HepG2 (cell line): Measurements from ENCODE around the gene FBXW10. TPM values are rescaled to one million over a fixed set of nuclear protein-coding genes. Genes with fewer than 3 reads are reported as not detected.
A peak's percentile ranks its signal among the peaks of the same experiment; 100 is the strongest.
"Not testable (repeated sequence)": the region's sequence is repeated elsewhere in the genome, so short reads cannot be mapped to it uniquely, and the experiment has no call there.

Experiments
- ASH2L ChIP-seq: fragments of 300-600, 200-600 bp; sonication (generic); IDR thresholded peaks from 2 replicates; pipeline ENCODE4 v1.7.0; 2017; ENCODE audit warnings: low read depth, mild to moderate bottlenecking, moderate library complexity, mixed read lengths, low read length; ENCODE audit not compliant: insufficient read length
- HCFC1 ChIP-seq: fragments of 150-350 bp; IDR thresholded peaks from 2 replicates; pipeline ENCODE4 v1.6.1; 2014; ENCODE audit warnings: low read depth, low read length
- MAZ ChIP-seq, 2 experiments: sonication (generic) in 1 of 2; formaldehyde crosslinking in 1 of 2; IDR thresholded peaks; 2 replicates each; pipeline versions ENCODE4 v1.5.0 to v1.6.1; 2012 to 2020; ENCODE audit warnings: low read depth in 2 of 2, mild to moderate bottlenecking in 2 of 2, borderline replicate concordance in 1 of 2, improper control_type of control experiment in 1 of 2, low read length in 1 of 2, missing genetic modification reagents in 1 of 2, moderate library complexity in 1 of 2
- RAD21 ChIP-seq: fragments of 450-650 bp; formaldehyde crosslinking; IDR thresholded peaks from 2 replicates; pipeline ENCODE4 v1.5.0; 2020; ENCODE audit warnings: mild to moderate bottlenecking
- REPIN1 ChIP-seq: sonication (generic); formaldehyde crosslinking; IDR thresholded peaks from 2 replicates; pipeline ENCODE4 v1.8.0; 2022; ENCODE audit warnings: missing genetic modification reagents, low read depth, mild to moderate bottlenecking, borderline replicate concordance
- SOX5 ChIP-seq: IDR thresholded peaks from 2 replicates; pipeline ENCODE4 v1.6.1; 2016; ENCODE audit warnings: borderline replicate concordance
- TARDBP ChIP-seq: sonication (generic); formaldehyde crosslinking; IDR thresholded peaks from 2 replicates; pipeline ENCODE4 v1.8.0; 2022; ENCODE audit warnings: mild to moderate bottlenecking, missing genetic modification reagents
- YEATS2 ChIP-seq: sonication (generic); formaldehyde crosslinking; IDR thresholded peaks from 2 replicates; pipeline ENCODE4 v1.4.0; 2020; ENCODE audit warnings: missing genetic modification reagents, borderline replicate concordance
- ZFY ChIP-seq: sonication (generic); formaldehyde crosslinking; IDR thresholded peaks from 2 replicates; pipeline ENCODE4 v1.4.0; 2020; ENCODE audit warnings: missing genetic modification reagents
- ZNF589 ChIP-seq: sonication (generic); formaldehyde crosslinking; conservative IDR thresholded peaks from 2 replicates; pipeline ENCODE4 v1.8.0; 2022; ENCODE audit warnings: mild to moderate bottlenecking, moderate library complexity, missing genetic modification reagents
- polyA plus RNA-seq, 8 experiments: library from polyadenylated mRNA; depleted of rRNA in 3 of 8; stranded (reverse) in 7 of 8; unstranded in 1 of 8; fragments of >200 nt; fragmentation: Illumina TruSeq in 4 of 8; extraction: Trizol in 4 of 8; gene quantifications; 2 replicates each; pipeline versions ENCODE4 v1.2.1 to v1.2.3, GENCODE V29; 2011 to 2016; ENCODE audit warnings: low read depth in 4 of 8, missing spikeins in 1 of 8, mixed read lengths in 1 of 8; ENCODE audit not compliant: insufficient read depth in 1 of 8
- total RNA-seq, 5 experiments: library from RNA; depleted of rRNA; stranded (reverse); fragments of >200 nt; fragmentation: Illumina TruSeq; extraction: Trizol; gene quantifications; 2 replicates each; pipeline ENCODE4 v1.2.3, GENCODE V29; 2016; ENCODE audit warnings: low read depth in 1 of 5
- TF ChIP-seq, protein P1 (sequence below): sonication (generic); formaldehyde crosslinking; IDR thresholded peaks from 2 replicates; pipeline ENCODE4 v1.5.0; 2020; ENCODE audit warnings: mild to moderate bottlenecking, missing genetic modification reagents, borderline replicate concordance
- TF ChIP-seq, protein P2 (sequence below): IDR thresholded peaks from 2 replicates; pipeline ENCODE4 v1.6.1; 2016; ENCODE audit warnings: low read depth, control low read depth
- TF ChIP-seq, protein P3 (sequence below): IDR thresholded peaks from 2 replicates; pipeline ENCODE4 v1.6.1; 2016; ENCODE audit warnings: missing biosample characterization, missing genetic modification reagents, low read depth
- TF ChIP-seq, protein P4 (sequence below): sonication (generic); formaldehyde crosslinking; IDR thresholded peaks from 2 replicates; pipeline ENCODE4 v1.4.0; 2020; ENCODE audit warnings: missing genetic modification reagents, borderline replicate concordance
- TF ChIP-seq, protein P5 (sequence below): sonication (generic); formaldehyde crosslinking; IDR thresholded peaks from 2 replicates; pipeline ENCODE4 v1.5.1; 2020; ENCODE audit warnings: mild to moderate bottlenecking, missing genetic modification reagents

The FBXW10 gene
- total and polyA plus RNA-seq, 2 of the 13 experiments (the other 11 are each of a cell fraction or from before 2014, with no cell fraction given) = 0.04 to 0.17 TPM

DNA sequence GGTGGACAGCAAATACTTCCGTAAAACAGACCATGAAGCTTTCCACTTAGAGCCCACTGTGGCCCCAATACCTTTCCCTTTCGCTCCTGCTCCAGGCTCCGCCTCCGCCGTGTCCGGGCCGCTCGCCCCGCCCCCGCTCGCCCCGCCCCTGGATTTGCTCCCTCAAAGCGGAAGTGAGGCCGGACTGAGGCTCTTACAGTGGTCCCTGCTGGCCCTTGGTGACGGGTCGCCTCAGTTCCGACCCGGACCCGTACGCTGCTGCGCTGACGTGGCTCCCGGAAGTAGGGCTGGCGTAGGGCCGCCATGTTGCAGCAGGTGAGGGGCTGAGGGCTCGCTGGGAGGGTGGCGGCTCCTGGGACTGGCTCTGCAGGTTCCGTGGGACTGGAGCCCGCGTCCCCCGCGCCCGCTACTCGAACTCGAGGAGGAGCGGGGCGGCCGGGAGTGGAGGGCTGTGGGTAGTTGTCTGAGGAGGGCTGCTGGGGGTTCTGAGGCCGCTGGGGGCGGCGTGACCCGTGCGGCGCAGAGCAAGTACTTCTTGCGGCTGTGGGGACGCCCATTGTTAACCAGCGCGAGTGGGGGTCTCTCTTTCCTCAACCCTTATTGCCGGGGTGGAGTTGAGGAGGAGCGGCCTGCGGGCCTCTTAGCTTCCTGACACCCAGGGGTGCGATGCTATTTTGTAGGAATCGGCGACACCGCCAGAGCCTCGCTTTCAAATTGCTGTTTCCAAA is 37.3 kb downstream of the FBXW10 start, which contains the start of gene TVP23B (continued):
- TF ChIP-seq, protein P1, sequence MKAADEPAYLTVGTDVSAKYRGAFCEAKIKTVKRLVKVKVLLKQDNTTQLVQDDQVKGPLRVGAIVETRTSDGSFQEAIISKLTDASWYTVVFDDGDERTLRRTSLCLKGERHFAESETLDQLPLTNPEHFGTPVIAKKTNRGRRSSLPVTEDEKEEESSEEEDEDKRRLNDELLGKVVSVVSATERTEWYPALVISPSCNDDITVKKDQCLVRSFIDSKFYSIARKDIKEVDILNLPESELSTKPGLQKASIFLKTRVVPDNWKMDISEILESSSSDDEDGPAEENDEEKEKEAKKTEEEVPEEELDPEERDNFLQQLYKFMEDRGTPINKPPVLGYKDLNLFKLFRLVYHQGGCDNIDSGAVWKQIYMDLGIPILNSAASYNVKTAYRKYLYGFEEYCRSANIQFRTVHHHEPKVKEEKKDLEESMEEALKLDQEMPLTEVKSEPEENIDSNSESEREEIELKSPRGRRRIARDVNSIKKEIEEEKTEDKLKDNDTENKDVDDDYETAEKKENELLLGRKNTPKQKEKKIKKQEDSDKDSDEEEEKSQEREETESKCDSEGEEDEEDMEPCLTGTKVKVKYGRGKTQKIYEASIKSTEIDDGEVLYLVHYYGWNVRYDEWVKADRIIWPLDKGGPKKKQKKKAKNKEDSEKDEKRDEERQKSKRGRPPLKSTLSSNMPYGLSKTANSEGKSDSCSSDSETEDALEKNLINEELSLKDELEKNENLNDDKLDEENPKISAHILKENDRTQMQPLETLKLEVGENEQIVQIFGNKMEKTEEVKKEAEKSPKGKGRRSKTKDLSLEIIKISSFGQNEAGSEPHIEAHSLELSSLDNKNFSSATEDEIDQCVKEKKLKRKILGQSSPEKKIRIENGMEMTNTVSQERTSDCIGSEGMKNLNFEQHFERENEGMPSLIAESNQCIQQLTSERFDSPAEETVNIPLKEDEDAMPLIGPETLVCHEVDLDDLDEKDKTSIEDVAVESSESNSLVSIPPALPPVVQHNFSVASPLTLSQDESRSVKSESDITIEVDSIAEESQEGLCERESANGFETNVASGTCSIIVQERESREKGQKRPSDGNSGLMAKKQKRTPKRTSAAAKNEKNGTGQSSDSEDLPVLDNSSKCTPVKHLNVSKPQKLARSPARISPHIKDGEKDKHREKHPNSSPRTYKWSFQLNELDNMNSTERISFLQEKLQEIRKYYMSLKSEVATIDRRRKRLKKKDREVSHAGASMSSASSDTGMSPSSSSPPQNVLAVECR (CRISPR knock-in tag) = peak; percentile 76; the same call in 1 of the 2 replicates
- peak; percentile 72 for TF ChIP-seq ZFY (CRISPR knock-in tag)
- peak; percentile 49; the same call in 1 of the 2 replicates for TF ChIP-seq SOX5 (CRISPR knock-in tag)
- TF ChIP-seq TARDBP (CRISPR knock-in tag) = peak; percentile 69; the same call in 1 of the 2 replicates
- TF ChIP-seq, protein P2, sequence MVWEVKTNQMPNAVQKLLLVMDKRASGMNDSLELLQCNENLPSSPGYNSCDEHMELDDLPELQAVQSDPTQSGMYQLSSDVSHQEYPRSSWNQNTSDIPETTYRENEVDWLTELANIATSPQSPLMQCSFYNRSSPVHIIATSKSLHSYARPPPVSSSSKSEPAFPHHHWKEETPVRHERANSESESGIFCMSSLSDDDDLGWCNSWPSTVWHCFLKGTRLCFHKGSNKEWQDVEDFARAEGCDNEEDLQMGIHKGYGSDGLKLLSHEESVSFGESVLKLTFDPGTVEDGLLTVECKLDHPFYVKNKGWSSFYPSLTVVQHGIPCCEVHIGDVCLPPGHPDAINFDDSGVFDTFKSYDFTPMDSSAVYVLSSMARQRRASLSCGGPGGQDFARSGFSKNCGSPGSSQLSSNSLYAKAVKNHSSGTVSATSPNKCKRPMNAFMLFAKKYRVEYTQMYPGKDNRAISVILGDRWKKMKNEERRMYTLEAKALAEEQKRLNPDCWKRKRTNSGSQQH (CRISPR knock-in tag) = peak; percentile 87
- TF ChIP-seq, protein P3, sequence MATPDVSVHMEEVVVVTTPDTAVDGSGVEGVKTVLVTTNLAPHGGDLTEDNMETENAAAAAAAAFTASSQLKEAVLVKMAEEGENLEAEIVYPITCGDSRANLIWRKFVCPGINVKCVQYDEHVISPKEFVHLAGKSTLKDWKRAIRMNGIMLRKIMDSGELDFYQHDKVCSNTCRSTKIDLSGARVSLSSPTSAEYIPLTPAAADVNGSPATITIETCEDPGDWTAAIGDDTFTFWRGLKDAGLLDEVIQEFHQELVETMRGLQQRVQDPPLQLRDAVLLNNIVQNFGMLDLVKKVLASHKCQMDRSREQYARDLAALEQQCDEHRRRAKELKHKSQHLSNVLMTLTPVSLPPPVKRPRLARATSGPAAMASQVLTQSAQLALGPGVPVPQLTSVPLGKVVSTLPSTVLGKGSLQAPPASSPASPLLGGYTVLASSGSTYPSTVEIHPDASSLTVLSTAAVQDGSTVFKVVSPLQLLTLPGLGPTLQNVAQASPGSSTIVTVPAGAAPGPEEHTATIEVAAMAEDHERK (CRISPR knock-in tag) = peak; percentile 92
- TF ChIP-seq, protein P4, sequence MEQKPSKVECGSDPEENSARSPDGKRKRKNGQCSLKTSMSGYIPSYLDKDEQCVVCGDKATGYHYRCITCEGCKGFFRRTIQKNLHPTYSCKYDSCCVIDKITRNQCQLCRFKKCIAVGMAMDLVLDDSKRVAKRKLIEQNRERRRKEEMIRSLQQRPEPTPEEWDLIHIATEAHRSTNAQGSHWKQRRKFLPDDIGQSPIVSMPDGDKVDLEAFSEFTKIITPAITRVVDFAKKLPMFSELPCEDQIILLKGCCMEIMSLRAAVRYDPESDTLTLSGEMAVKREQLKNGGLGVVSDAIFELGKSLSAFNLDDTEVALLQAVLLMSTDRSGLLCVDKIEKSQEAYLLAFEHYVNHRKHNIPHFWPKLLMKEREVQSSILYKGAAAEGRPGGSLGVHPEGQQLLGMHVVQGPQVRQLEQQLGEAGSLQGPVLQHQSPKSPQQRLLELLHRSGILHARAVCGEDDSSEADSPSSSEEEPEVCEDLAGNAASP (CRISPR knock-in tag) = peak; percentile 45; the same call in 1 of the 2 replicates
- peak; percentile 83 for TF ChIP-seq YEATS2 (CRISPR knock-in tag)
- TF ChIP-seq, protein P5, sequence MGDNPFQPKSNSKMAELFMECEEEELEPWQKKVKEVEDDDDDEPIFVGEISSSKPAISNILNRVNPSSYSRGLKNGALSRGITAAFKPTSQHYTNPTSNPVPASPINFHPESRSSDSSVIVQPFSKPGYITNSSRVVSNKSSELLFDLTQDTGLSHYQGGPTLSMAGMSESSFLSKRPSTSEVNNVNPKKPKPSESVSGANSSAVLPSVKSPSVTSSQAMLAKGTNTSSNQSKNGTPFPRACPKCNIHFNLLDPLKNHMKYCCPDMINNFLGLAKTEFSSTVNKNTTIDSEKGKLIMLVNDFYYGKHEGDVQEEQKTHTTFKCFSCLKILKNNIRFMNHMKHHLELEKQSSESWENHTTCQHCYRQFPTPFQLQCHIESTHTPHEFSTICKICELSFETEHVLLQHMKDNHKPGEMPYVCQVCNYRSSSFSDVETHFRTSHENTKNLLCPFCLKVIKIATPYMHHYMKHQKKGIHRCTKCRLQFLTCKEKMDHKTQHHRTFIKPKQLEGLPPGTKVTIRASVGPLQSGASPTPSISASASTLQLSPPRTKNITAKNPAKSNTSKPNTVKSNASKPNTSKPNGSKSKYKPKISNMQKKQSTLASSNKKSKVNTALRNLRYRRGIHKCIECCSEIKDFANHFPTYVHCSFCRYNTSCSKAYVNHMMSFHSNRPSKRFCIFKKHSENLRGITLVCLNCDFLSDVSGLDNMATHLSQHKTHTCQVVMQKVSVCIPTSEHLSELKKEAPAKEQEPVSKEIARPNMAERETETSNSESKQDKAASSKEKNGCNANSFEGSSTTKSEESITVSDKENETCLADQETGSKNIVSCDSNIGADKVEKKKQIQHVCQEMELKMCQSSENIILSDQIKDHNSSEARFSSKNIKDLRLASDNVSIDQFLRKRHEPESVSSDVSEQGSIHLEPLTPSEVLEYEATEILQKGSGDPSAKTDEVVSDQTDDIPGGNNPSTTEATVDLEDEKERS (CRISPR knock-in tag) = 0 out of 2 replicates have a peak, but pooled peaks have one; percentile 28
- peak; percentile 30; the same call in 1 of the 2 replicates for TF ChIP-seq RAD21 (CRISPR knock-in tag)
- TF ChIP-seq ZNF589 (CRISPR knock-in tag) = 0 out of 2 replicates have a peak, but pooled peaks have one; percentile 51
- peak; percentile 21; the same call in 1 of the 2 replicates for TF ChIP-seq REPIN1 (CRISPR knock-in tag)
- TF ChIP-seq MAZ (IDR thresholded peaks at IDR 0.05; ENCODE audit: borderline replicate concordance, low read depth, low read length) = not testable (repeated sequence)
- peak; percentile 61; the same call in 1 of the 2 replicates for TF ChIP-seq MAZ (CRISPR knock-in tag; IDR thresholded peaks at IDR 0.05; ENCODE audit: low read depth)
- TF ChIP-seq HCFC1 = peak; percentile 68; the same call in 1 of the 2 replicates
- TF ChIP-seq ASH2L = peak; percentile 27
